HG03064 (cell line): ENCODE results near the gene TKTL2.
"Not testable (repeated sequence)": the region's sequence is repeated elsewhere in the genome, so short reads cannot be mapped to it uniquely, and the experiment has no call there.

Source experiments
- ATAC-seq: cut with Tn5 transposase; IDR thresholded peaks from one replicate; pipeline ENCODE4 v1.9.1; 2021; ENCODE audit warnings: low read depth; ENCODE audit not compliant: unreplicated experiment

The TKTL2 gene

DNA sequence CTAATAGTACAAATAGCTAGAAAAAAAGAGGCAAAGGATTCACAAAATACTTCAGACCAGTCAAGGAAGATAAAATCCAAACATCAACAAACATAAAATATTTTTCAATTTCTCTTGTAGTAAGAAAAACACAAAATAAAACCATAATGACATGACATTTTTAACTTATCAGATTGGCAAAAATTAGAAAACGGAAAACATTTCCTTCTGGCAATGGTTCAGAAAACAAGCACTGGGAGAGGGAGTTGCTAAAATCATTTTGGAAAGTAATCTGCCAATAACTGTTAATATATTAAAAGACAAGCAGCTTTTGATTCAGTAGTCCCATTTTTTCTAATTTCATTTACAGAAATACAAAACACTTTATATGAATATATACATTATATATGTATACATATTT, 26.1 kb downstream of the TKTL2 start:
- no peak for ATAC-seq

DNA sequence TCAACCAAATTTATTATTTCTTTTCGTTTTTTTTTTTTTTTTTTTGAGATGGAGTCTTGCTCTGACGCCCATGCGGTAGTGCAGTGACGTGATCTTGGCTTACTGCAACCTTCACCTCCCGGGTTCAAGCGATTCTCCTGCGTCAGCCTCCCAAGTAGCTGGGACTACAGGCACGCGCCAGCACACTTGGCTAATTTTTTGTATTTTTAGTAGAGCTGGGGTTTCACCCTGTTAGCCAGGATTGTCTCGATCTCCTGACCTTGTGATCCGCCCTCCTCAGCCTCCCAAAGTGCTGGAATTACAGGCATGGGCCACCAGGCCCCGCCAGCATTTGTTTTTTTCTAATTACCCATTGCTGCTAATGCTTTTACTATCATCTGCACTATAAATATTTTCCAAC, 26.5 kb downstream of the TKTL2 start:
- not testable (repeated sequence) for ATAC-seq

DNA sequence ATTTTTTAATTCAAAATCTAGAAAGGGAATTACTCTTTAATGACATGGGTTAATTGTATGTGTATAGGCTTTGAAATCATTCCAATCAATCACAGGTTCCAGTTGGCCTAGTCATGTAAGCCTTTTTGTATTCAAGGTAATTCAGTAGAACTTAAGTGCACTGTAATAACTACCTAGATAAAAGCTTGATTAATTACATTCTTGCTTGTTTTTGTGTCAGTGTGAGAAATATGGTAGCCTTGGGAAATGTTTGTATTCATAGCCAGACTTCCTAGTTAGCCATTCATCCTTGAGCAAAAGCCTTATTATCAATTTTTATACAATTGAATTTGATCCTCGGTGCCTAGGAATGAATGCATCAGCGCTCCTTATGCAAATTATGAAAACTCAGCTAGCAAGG, 33.5 kb downstream of the TKTL2 start:
- ATAC-seq: no peak
